H1 (cell line): ENCODE data around the gene OR6T1. TPM values are rescaled to one million over a fixed set of nuclear protein-coding genes. Genes with fewer than 3 reads are reported as not detected.

Source experiments
- CTCF ChIA-PET: fragments of 300-600 bp; sonication (Branson Sonifier 250); formaldehyde crosslinking; loops from one replicate; lab custom pipeline; 2021; ENCODE audit not compliant: partially characterized antibody; lab: Charles Lee
- POLR2A ChIA-PET: fragments of 300-600 bp; sonication (Branson Sonifier 250); formaldehyde crosslinking; loops from one replicate; lab custom pipeline; 2021; ENCODE audit warnings: inconsistent platforms; ENCODE audit not compliant: partially characterized antibody; lab: Charles Lee
- DNase-seq, 2 experiments: peaks; one replicate each; pipeline versions ENCODE4 v3.0.0 to v3.0.0-alpha.2; 2010 to 2022; ENCODE audit warnings: low spot score in 2 of 2, low read depth in 1 of 2, mixed read lengths in 1 of 2
- FAIRE-seq: peaks from 2 replicates; lab custom pipeline; 2011; peaks lifted over from hg19 to GRCh38; lab: Jason Lieb, UNC
- H2AFZ ChIP-seq: 2 replicates; pipeline ENCODE4 v1.8.1; 2012; ENCODE audit warnings: low read length, inconsistent platforms
- H2AK5ac ChIP-seq: 2 replicates; pipeline ENCODE4 v1.6.1; 2013; ENCODE audit warnings: low read depth, low read length
- H2BK120ac ChIP-seq: replicated peaks from 2 replicates; pipeline ENCODE3; 2013; ENCODE audit warnings: low read depth, low read length, inconsistent platforms
- H2BK12ac ChIP-seq: 2 replicates; pipeline ENCODE4 v1.6.1; 2013; ENCODE audit warnings: low read depth, low read length
- H2BK15ac ChIP-seq: 2 replicates; pipeline ENCODE4 v1.6.1; 2013; ENCODE audit warnings: low read length
- H2BK20ac ChIP-seq: 2 replicates; pipeline ENCODE4 v1.6.1; 2013; ENCODE audit warnings: low read length
- H2BK5ac ChIP-seq: 2 replicates; pipeline ENCODE4 v1.6.1; 2013; ENCODE audit warnings: low read depth, low read length
- H3K14ac ChIP-seq: 2 replicates; pipeline ENCODE4 v1.6.1; 2013; ENCODE audit warnings: inconsistent platforms; ENCODE audit not compliant: insufficient read length
- H3K18ac ChIP-seq: 2 replicates; pipeline ENCODE4 v1.6.1; 2013; ENCODE audit warnings: low read length; ENCODE audit errors: extremely low read depth
- H3K23ac ChIP-seq: 2 replicates; pipeline ENCODE4 v1.6.1; 2013; ENCODE audit warnings: inconsistent platforms; ENCODE audit not compliant: insufficient read length
- H3K23me2 ChIP-seq: 2 replicates; pipeline ENCODE4 v1.6.1; 2013; ENCODE audit warnings: low read depth, low read length
- H3K27ac ChIP-seq: 2 replicates; pipeline ENCODE4 v1.6.1; 2011; ENCODE audit warnings: low read depth, low read length, inconsistent platforms
- H3K27me3 ChIP-seq, 4 experiments: replicated peaks in 1 of 4; 1 replicate in 1 of 4; 2 replicates in 3 of 4; pipeline versions ENCODE4 v1.6.1 to v1.8.1; 2011 to 2013; ENCODE audit warnings: low read length in 3 of 4, mild to moderate bottlenecking in 3 of 4, inconsistent platforms in 2 of 4, mixed read lengths in 2 of 4, moderate library complexity in 1 of 4; ENCODE audit not compliant: control insufficient read depth in 3 of 4, insufficient read depth in 3 of 4; ENCODE audit errors: extremely low read depth in 1 of 4
- H3K36me3 ChIP-seq, 4 experiments: 2 replicates each; pipeline versions ENCODE4 v1.6.1 to v1.8.1; 2011 to 2013; ENCODE audit warnings: mild to moderate bottlenecking in 4 of 4, low read length in 3 of 4, moderate library complexity in 2 of 4, control low read depth in 1 of 4, inconsistent platforms in 1 of 4; ENCODE audit not compliant: insufficient read depth in 4 of 4, control insufficient read depth in 2 of 4
- H3K4ac ChIP-seq: replicated peaks from 2 replicates; pipeline ENCODE3; 2013; ENCODE audit warnings: low read length, low read depth, mixed read lengths, inconsistent platforms; ENCODE audit not compliant: insufficient read length
- H3K4me1 ChIP-seq, 4 experiments: replicated peaks in 1 of 4; 1 replicate in 1 of 4; 2 replicates in 3 of 4; pipeline versions ENCODE4 v1.6.1 to v1.8.1; 2011 to 2013; ENCODE audit warnings: low read length in 3 of 4, inconsistent platforms in 2 of 4, mixed read lengths in 1 of 4; ENCODE audit not compliant: insufficient read depth in 4 of 4, control insufficient read depth in 3 of 4
- H3K4me2 ChIP-seq, 2 experiments: 2 replicates each; pipeline versions ENCODE4 v1.6.1 to v1.8.1; 2011 to 2013; ENCODE audit warnings: low read depth in 2 of 2, low read length in 2 of 2, control low read depth in 1 of 2, inconsistent platforms in 1 of 2, mild to moderate bottlenecking in 1 of 2; ENCODE audit not compliant: insufficient read depth in 1 of 2
- H3K4me3 ChIP-seq, 4 experiments: fragments of 200-600, 300-600 bp in 1 of 4; sonication (generic), shearing (Covaris generic), sonication (Bioruptor Twin) in 1 of 4; 2 replicates each; pipeline versions ENCODE4 v1.5.1 to v1.8.1; 2011 to 2016; ENCODE audit warnings: low read length in 4 of 4, low read depth in 3 of 4, control low read depth in 2 of 4, inconsistent platforms in 2 of 4, mild to moderate bottlenecking in 2 of 4, mixed read lengths in 1 of 4, moderate library complexity in 1 of 4; ENCODE audit not compliant: insufficient read depth in 2 of 4; ENCODE audit errors: extremely low read depth in 1 of 4
- H3K56ac ChIP-seq: replicated peaks from 2 replicates; pipeline ENCODE3; 2013; ENCODE audit warnings: low read depth, mild to moderate bottlenecking, mixed read lengths, low read length, inconsistent platforms; ENCODE audit not compliant: insufficient read length
- H3K79me1 ChIP-seq: 2 replicates; pipeline ENCODE4 v1.6.1; 2013; ENCODE audit warnings: low read depth, low read length, control low read depth
- H3K79me2 ChIP-seq, 2 experiments: 2 replicates each; pipeline versions ENCODE4 v1.6.1 to v1.8.1; 2012 to 2013; ENCODE audit warnings: low read length in 2 of 2, mild to moderate bottlenecking in 2 of 2, inconsistent platforms in 1 of 2; ENCODE audit not compliant: insufficient read depth in 2 of 2, control insufficient read depth in 1 of 2
- H3K9ac ChIP-seq, 4 experiments: replicated peaks in 1 of 4; 1 replicate in 1 of 4; 2 replicates in 3 of 4; pipeline versions ENCODE4 v1.6.1 to v1.8.1; 2011 to 2013; ENCODE audit warnings: low read depth in 3 of 4, low read length in 3 of 4, control low read depth in 2 of 4, mild to moderate bottlenecking in 2 of 4, moderate library complexity in 2 of 4, inconsistent platforms in 1 of 4; ENCODE audit errors: extremely low read depth in 1 of 4
- H3K9me3 ChIP-seq, 2 experiments: 2 replicates each; pipeline versions ENCODE4 v1.6.1 to v1.8.1; 2012 to 2013; ENCODE audit warnings: mild to moderate bottlenecking in 2 of 2, moderate library complexity in 2 of 2, control low read depth in 1 of 2, inconsistent platforms in 1 of 2, low read depth in 1 of 2, low read length in 1 of 2, mixed read lengths in 1 of 2; ENCODE audit not compliant: insufficient read depth in 2 of 2
- H4K20me1 ChIP-seq, 2 experiments: replicated peaks in 1 of 2; 2 replicates each; pipeline versions ENCODE3 to v1.8.1; 2011 to 2013; ENCODE audit warnings: inconsistent platforms in 2 of 2, low read length in 2 of 2, mild to moderate bottlenecking in 1 of 2; ENCODE audit not compliant: insufficient read depth in 2 of 2, control insufficient read depth in 1 of 2
- H4K5ac ChIP-seq: 2 replicates; pipeline ENCODE4 v1.6.1; 2013; ENCODE audit warnings: low read length, low read depth, mixed read lengths, inconsistent platforms; ENCODE audit not compliant: insufficient read length
- H4K8ac ChIP-seq: 2 replicates; pipeline ENCODE4 v1.8.0; 2013; ENCODE audit warnings: mild to moderate bottlenecking, moderate library complexity, low read length, inconsistent platforms; ENCODE audit not compliant: insufficient read depth; ENCODE audit errors: extremely low read depth
- H4K91ac ChIP-seq: replicated peaks from 2 replicates; pipeline ENCODE3; 2013; ENCODE audit warnings: low read length, mixed read lengths, inconsistent platforms; ENCODE audit not compliant: insufficient read length
- ASH2L ChIP-seq: fragments of 200-600, 300-600 bp; sonication (generic); IDR thresholded peaks from one replicate; pipeline ENCODE4 v1.7.1; 2017; ENCODE audit warnings: low read length
- CBX5 ChIP-seq: fragments of 300-800, 300-1000 bp; sonication (generic); IDR thresholded peaks from 2 replicates; pipeline ENCODE4 v1.7.1; 2016; ENCODE audit warnings: antibody characterized with exemption, low read length, low read depth
- CBX8 ChIP-seq: fragments of 300-800, 300-1000 bp; sonication (generic); IDR thresholded peaks from 2 replicates; pipeline ENCODE4 v1.7.1; 2016; ENCODE audit warnings: low read depth, low read length, borderline replicate concordance
- KDM4A ChIP-seq: IDR thresholded peaks from one replicate; pipeline ENCODE4 v1.7.1; 2012; ENCODE audit warnings: low read depth, mild to moderate bottlenecking, moderate library complexity, low read length, inconsistent platforms; ENCODE audit not compliant: severe bottlenecking
- RXRA ChIP-seq: IDR thresholded peaks from 2 replicates; pipeline ENCODE4 v1.6.1; 2011; ENCODE audit warnings: low read depth, mild to moderate bottlenecking, low read length, moderate library complexity; ENCODE audit not compliant: insufficient read depth
- SP4 ChIP-seq: IDR thresholded peaks from 2 replicates; pipeline ENCODE4 v1.6.1; 2012; ENCODE audit warnings: low read length, inconsistent platforms
- TAF7 ChIP-seq: optimal IDR thresholded peaks from 2 replicates; pipeline ENCODE3; 2011; ENCODE audit warnings: low read depth, mild to moderate bottlenecking, inconsistent platforms, low read length, moderate library complexity, borderline replicate concordance
- USF2 ChIP-seq: IDR thresholded peaks from 2 replicates; pipeline ENCODE4 v1.6.1; 2011; ENCODE audit warnings: low read length, improper control_type of control experiment
- WGBS, 2 experiments: shearing (Covaris generic) in 1 of 2; methylation state at CpG; one replicate each; pipeline versions ENCODE4 v1.1.6 to v1.1.7; 2013 to 2015; ENCODE audit warnings: low lambda C conversion rate in 2 of 2, mixed read lengths in 2 of 2, inconsistent platforms in 1 of 2, low coverage in 1 of 2, missing lambda C conversion rate in 1 of 2; ENCODE audit not compliant: insufficient replicate concordance in 2 of 2, insufficient coverage in 1 of 2, insufficient read length in 1 of 2; ENCODE audit errors: extremely low coverage in 1 of 2, missing lambda C conversion rate in 1 of 2; 5-methylcytosine and 5-hydroxymethylcytosine counted together
- polyA plus RNA-seq, 7 experiments: library from polyadenylated mRNA; depleted of rRNA in 3 of 7; stranded (reverse) in 5 of 7; unstranded in 2 of 7; fragments of >200 nt in 5 of 7; fragments of 200-250 nt in 2 of 7; gene quantifications; 1 replicate in 5 of 7; 2 replicates in 1 of 7; 4 replicates in 1 of 7; pipeline versions ENCODE4 v1.2.1 to v1.2.3, GENCODE V29; 2011 to 2013; ENCODE audit warnings: missing spikeins in 2 of 7, mixed read lengths in 2 of 7
- total RNA-seq: library from RNA; stranded (reverse); fragmentation: NEBNext Ultra II Directional; extraction: Animal tissue kit (Norgen Biotek cat#: 25700); gene quantifications from 2 replicates; pipeline ENCODE4 v1.2.1, GENCODE V29; 2021

Gene OR6T1
- total and polyA plus RNA-seq, 2 of the 8 experiments (the other 6 are each of a cell fraction or from before 2014, with no cell fraction given): not detected

DNA sequence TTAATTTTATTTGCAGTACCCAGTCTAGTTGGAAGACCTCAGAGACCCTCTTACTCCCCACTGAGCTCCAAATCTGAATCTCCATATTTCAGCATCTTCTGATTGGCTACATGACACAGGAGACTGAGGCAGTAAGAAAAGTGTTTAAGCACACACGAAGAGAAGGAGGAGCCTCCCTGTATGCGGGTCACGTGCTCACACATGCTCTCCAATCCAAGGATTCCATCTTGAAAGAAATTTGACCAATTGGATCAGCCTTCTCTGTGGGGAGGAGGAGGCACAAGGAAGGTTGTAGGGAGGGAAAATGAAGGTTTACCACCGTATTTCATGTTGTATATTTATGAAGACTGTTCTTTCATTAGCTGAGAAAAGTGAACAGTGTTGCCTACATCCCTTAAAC lies 1.2 kb downstream of the OR6T1 start:
- H3K9me3 ChIP-seq: no peaks in the 10 kb centered on the region
- H3K23ac ChIP-seq: no peak overlapping the region
- no peak overlapping the region for H2BK12ac ChIP-seq
- H3K27me3 ChIP-seq: no peaks in the 10 kb centered on the region
- no peaks in the 10 kb centered on the region for H3K23me2 ChIP-seq
- 89% methylated on average over 4 of the region's 4 CpGs; no CpG with 5 or more reads in 1 of the 2 experiments for WGBS, 2 experiments
- ChIA-PET POLR2A (no interaction called here), CTCF (no interaction called here)
- FAIRE-seq (no peak), DNase-seq (no peak)
- no peaks in the 10 kb centered on the region for H3K79me1 ChIP-seq
- H3K27ac ChIP-seq: no peak overlapping the region
- no peak overlapping the region for H2BK15ac ChIP-seq
- H3K4ac ChIP-seq: no peak overlapping the region
- H3K9ac ChIP-seq: no peak overlapping the region
- no peak overlapping the region for H4K8ac ChIP-seq
- TF ChIP-seq CBX8 (no peak), SP4 (no peak), RXRA (no peak), CBX5 (no peak), USF2 (no peak), ASH2L (no peak), KDM4A (no peak), TAF7 (no peak)
- no peak overlapping the region for H2BK120ac ChIP-seq
- H3K14ac ChIP-seq: no peak overlapping the region
- H3K79me2 ChIP-seq: no peaks in the 10 kb centered on the region
- H2AFZ ChIP-seq: no peak overlapping the region
- H2BK5ac ChIP-seq: no peak overlapping the region
- H3K18ac ChIP-seq: no peak overlapping the region
- no peak overlapping the region for H3K4me2 ChIP-seq
- H3K4me3 ChIP-seq: no peak overlapping the region
- H2AK5ac ChIP-seq: no peak overlapping the region
- no peaks in the 10 kb centered on the region for H3K4me1 ChIP-seq
- H4K20me1 ChIP-seq: no peaks in the 10 kb centered on the region
- no peak overlapping the region for H3K56ac ChIP-seq
- no peak overlapping the region for H2BK20ac ChIP-seq
- no peak overlapping the region for H4K91ac ChIP-seq
- H4K5ac ChIP-seq: no peak overlapping the region
- no peaks in the 10 kb centered on the region for H3K36me3 ChIP-seq
